Stimulated activated CD8-positive, alpha-beta memory T cell treated with anti-CD3 and anti-CD28 coated beads, Interleukin-15, amount 100 ng/mL, for 1 hour (primary cell): ENCODE measurements around the gene ARHGAP27.

Experiments used
- DNase-seq: peaks from one replicate; pipeline ENCODE4 v3.0.0-alpha.2; 2020; ENCODE audit warnings: low read depth

The ARHGAP27 gene

DNA sequence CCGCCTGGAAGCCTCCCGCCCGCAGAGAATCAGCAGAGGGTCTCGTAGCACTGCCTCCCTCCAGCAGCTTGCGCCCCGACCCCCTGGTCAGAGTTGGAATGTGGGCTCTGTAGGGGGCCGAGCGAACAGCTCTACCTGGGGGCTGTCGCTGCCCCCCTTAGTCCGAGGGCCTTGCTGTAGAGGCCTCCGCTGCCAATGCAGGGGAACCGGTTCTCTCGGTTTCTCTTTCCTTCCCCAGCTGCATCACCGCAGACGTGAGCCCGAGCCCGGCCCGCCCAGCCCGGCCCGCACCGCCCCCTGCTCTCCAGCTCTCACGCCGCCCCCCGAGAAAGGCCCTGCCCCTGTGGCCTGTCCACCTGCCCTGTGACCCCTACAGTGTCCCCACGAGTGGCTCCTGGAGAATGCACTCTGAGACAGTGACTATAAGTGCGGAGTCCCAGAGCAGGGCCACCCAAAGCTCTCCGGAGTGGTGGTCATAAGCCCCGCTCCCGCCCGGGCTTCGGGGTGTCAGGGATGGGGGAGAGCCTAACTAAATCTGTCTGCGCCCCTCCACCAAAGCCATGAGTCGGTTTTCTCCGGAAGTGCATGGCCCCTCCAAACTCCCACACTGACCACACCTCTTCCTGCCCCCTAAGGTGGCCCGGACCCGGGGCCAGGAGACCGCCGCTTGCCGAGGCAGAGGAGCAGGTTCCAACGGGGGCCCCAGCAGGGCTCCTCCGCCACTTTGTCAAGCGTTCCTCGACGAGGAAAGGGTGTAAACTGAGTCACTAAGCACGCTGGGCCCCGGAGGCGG is 1.7 kb downstream of the ARHGAP27 start:
- no peak for DNase-seq

DNA sequence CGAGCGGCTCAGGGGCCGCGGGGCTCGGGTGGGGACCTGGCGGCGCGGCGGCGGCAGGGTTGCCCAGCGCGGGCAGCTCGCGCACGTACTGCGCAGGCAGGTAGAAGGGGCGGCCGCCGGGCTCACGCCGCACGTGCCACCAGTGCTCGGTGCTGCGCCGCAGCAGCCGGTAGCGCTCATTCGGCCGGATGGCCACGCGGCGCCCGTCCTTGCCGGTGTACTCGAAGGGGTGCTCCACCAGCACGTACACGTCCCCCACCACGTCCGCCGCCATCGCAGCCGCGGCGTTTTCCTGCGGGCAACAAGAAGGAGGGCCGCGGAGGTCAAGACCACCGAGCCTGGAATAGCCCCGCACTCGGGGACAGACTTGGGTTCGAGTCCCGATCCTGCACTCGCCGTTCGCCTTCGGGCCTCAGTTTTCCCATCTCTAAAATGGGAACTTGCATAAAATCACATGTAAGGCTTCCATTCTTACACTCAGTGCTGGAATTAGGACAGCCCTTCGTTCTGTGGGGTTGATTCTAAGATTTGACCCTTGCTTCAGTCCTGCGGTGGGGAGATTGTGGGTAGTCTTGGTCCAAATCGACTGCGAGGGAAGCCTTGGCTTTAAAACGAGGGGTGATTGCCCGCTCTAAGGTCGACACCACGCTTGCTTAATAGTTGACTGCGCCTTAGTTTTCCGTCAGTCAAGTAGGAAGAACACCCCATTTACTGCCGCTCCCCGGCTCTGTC is 2.5 kb downstream of the ARHGAP27 start:
- no peak for DNase-seq

DNA sequence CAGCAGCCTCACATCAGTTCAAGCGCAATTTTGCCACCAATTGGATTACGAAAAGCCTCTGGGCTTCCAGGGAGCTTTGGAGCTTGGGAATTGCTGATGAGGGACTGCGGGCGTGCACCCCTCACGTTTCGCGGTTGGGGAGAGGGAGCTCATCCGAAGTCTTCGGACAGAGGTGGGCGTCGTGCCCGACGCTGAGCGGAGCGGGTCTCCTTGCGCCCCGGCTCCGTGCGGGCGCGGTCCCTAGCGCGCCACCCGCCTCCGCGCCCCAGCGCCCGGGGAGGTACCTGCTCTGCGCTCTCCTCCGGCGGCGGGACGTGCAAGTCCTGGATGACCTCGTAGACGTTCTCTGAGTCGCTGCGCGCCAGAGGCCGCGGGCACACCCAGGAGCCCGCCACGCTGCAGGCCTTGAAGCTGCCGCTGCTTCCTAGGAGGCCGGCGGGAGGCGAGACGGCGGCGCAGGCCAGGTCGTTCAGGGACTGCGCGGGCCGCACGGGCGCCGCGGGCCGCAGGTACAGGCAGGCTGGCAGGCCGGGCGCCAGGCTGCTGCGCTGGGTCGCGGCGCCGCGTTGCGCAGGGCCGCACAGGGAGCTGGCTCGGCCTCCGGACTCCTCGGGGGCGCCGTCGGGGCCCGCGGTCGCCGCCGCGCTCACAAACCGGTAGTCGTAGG is 3.2 kb downstream of the ARHGAP27 start:
- no peak for DNase-seq

DNA sequence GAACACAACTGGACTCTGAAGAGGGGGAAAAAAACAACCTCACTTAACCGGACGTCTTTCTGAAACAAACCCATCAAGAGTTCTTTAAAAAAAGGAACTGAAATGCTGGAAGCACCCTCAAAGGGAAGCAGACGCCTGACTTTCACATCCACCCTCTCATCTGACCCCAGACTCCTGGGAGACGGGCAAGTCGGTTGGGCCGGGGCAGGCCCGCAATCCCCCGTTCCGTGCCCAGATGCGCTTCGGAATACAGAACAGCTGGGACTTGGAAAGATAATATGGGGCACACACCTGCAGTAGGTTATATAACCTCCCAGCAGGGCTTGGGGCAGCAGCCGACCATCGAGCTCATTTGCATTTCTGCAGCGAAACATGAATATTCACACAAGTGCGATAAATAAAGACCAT is 3.7 kb downstream of the ARHGAP27 start:
- DNase-seq = no peak

DNA sequence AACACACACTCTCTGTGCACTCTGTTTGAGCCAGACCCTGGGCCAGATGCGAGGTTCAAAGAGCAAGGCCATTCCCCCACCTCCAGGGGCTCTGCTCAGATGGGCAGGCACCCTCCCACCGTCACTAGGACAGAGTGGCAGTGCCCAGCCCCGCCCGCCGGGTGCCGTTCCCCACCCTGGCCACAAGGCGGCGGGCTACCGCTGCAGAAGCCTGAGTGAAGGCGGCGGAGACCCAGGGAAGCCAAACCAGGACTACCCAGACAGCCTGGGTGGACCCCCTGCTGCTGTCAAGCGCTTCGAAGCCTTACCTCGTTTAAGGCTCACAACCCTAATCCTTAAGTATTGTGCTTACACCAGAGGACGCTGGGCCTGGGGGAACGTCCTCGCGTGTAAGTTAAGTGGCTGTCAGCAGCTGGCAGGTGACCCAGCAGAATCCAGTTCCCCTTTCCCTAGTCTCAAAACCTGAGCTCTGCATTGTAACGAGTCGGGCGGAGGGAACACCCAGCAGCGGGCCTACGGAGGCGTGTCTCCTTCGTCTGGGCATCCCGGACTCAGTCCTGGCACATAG is 4.5 kb downstream of the ARHGAP27 start:
- DNase-seq = peak; percentile 67

DNA sequence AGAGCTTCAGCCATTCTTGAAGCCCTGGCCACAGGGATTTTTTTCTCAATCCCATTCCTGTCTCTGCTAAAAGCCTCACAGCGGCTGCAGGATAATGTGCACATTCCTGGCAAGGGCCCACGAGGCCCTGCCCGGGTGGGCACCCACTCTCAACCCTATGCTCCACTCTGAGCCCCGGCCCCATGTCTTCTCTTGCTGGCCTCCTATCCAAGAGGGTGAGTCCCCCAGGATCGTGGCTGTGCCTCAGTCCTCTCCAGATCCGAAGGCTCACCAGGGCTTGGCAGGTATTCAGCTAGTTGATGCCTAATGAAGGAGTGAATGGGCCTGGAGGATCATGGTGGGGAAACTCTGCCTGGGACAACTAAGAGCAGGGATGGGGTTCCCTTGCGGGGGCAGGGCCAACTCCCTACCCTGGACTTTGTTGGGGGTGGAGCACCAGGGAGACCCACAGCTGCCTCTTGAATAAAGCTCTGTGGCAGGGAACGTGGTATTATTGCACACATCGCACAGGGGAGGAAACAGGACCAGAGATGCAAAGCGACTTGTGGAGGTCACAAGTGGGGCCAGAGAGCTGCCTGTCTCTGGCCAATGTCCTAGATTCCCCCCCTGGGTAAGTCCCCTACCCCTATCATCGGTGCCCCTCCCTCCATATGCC is 5.4 kb downstream of the ARHGAP27 start:
- DNase-seq = no peak

DNA sequence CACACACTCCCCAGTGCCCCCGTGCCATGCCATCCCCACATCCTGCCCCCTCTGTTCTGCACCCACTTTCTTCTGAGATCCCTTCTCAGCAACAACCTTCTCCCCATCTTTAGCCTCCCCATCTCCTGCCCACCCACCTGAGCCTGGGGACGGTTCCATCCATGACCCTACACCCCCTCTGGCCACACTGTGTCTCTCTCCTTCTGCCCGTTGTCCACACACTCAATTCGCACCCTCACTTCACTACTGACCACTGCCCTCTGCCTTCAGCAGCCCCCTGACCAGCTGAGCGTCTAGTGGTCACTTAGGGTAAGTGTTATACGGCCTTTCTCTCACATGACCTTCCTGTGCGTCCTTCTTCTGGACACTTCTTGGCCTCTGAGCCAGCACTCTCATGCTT is 6.1 kb downstream of the ARHGAP27 start:
- no peak for DNase-seq

DNA sequence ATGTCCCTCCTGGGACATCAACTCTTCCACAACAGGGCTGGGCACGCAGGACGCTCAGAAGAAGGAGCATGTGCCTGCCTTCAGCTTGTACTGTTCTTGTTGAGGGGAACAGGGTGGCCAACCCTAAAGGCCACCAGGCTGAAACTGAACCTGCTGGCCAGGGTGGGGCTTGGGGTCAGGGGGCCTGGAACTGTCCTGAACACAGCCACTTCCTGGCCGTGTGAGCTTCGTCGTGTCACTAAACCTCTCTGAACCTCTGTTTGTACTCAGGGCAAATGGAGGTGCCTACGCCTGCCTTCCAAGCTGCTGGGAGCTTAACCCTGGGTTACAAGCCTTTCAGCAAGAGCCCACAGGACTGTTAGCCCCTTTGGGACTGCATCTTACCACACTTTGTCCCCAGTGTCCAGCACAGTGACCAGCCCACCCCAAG is 6.7 kb downstream of the ARHGAP27 start:
- no peak for DNase-seq

DNA sequence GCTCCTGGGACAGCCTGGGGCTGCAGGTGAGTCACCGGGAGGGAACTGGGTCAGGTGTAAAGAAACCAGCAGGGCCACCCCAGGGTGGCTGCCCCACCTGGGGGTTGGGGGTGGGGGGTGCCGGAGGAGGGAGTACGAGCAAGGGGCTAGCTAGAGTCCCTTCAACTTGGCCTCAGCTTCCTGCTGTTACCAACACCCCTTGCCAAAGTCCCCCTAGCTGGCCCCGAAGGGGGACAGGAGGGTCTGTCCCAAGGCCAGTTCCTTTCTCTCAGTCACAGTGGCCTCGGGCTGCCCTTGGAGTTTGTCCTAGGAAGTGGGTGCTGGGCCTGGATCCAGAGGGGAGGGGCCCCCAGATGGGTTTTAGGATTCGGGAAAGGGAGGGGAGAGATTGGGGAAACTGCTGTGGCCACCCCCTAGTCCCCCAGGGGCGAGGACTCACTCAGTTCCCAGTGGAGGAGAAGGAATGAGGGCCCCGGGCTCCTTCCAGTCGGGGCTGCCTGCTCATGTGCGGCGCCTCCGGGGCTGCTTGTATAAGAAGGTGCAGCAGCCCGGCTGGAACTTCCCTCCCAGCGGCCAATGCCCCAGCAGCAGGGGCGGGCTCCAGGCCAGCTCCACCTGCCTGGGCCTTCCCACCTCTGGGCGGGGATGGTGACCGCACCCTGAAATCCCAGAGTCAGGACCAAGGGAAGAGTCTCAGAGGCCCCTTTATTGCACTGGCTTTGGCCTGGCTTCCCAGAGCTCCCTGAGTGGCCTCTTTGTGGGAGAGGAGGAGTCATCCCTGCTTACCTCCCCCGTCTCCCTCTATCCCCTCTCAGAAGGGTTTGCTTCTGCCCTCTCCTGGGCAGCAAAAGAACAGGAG is 7.3 kb downstream of the ARHGAP27 start:
- no peak for DNase-seq

DNA sequence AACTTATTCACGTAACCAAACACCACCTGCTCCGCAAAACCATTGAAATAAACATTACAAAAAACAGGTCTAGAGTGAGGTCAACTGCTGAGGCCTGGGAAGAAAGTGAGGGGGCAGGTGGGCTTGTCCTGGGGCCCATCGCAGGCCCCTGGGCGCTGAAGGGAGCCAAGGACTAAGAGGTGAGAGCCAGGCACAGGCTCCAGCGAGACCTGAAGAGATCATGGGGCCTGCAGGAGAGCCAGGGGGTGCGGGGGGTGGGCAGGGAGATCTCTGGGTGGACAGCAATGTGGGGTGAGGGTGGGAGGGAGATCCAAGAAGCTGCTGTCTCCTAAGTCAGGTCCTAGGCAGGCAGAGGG is 7.9 kb downstream of the ARHGAP27 start:
- no peak for DNase-seq

DNA sequence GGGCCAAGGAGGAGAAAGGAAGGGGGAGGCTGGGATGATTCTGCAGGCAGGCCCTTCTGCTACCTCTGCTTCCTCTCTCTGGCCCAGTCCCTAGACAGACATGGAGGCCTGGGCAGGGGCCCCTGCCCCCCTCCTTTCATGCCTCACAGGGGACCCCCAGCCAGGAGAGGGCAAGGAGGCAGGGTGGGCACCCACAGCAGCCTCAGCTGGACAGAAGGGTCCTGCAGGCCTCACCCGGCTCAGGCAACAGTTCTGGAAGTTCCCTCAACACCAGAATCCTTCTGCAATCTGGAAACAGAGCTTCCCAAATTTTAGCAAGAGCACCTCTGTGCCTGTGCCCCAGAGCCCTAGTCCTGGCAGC is 8.7 kb downstream of the ARHGAP27 start:
- DNase-seq = no peak

DNA sequence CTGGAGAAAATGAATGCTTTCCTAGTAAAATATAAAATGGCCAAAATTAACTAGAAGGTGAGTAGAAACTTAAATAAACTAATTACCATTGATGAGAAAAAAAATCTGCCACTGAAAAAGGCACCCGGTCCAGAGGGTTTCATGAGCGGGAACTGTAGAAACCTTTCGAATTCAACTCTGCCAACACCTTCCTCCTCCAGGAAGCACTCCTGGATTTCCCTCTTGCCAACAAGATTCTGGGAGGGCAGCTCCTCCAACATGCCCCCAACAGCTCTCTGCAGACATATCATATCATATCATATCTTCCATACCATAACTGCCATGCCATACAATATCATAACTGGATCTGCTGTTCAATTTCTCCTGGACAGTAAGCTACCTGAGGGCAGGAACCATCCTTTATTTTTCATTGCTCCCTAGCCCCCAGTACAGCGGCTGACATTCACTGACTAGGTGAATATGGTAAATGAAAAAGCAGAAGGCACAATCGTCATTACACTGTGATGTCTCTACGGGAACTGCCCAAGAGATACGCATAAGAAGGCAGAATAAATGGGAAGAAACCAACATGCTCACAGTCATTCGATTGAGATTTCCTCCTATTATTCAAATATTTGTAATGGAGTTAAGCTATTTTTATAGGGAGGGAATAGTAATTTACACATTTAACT is 9.2 kb downstream of the ARHGAP27 start:
- DNase-seq = no peak

DNA sequence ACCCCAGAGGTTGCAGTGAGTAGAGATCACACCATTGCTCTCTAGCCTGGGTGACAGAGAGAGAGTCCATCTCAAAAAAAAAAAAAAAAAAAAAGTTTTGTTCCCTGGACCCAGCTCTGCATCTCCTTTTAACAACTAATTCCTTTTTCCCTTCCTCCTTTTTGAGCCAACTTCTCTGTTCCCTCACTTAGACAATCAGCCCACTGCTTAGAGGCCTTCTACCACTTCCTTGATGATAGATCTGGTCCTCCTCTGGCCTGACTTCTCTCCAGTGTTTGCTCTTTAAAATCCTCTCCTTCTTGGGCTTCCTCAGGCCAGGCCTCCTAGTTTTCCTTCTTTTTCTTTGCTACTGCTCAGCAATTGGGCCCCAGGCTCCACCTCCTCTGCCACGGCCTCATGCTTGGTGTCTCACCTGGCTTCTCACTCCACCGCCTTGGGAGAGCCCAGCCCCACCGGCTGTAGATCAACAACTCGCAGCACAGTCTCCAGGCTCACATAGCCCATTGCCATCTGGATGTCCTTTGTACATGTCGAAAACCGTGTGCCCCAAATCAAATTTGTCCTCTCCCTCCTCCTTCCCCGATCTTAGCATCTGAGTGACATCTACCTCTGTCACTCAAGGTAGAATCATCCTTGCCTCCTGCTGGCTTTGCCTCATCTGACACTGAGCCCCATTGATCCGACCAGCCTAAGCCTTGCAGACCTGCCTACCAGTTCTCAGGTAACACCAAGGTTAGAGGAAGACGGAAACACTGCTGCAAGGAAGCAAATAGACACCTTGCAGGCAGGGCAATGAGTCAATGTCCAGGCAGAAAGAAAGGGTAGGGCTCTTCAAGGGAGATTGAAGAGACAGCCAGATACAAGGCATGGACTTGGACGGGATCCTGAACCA is 17.4 kb downstream of the ARHGAP27 start:
- no peak for DNase-seq

DNA sequence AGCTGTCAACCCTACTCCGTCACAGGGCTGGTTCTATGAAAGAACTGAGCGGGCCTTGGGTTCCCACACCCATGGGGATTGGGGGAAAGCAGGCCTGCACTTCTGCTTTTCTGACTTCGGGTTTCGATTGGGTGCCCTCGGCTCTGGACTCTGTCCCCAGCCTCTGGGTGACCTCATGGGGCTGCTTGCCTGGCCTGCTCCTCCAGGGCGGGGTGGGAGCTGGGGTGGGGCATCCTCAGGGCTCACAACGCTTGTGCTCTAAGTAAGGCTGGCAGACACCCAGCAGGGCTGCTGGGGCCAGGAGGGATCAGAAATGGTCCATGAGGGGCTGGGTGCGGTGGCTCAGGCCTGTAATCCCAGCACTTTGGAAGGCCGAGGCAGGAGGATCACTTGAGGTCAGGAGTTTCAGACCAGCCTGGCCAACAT is 19.2 kb downstream of the ARHGAP27 start:
- DNase-seq = no peak

DNA sequence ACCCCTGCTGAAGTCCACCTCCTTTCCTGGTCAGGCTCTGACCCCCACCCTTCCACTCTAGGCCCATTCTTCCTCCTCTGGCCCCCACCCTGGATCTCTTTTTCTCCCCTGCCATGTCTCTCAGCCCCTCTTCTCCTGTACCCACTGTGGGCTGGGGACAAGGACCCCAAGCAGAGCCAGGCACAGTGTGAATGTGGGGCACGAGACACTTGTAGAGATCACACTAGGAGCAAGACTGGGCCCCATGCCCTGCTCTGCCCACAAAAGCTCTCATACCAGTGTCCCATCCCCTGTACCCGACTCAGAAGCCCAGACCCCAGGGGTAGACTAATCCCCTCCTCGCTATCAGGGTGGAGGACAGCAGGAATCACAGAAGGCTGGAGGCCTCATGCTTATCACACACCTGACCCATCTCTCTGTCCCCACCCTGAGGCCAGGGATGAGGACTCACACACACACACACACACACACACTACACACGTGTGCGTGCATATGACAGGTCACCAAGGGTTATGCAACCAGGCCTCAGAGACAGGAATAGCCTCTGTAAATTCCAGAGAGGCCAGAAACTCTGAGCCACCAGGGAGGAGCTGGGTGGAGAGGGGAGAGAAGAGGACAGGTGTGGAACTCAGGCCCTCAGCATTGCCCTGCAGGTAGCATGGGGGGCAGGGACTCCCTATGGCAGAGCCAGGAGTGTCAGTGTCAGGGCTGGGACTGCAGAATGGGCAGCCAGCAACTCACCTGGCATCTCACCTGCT is 21.1 kb downstream of the ARHGAP27 start:
- no peak for DNase-seq

DNA sequence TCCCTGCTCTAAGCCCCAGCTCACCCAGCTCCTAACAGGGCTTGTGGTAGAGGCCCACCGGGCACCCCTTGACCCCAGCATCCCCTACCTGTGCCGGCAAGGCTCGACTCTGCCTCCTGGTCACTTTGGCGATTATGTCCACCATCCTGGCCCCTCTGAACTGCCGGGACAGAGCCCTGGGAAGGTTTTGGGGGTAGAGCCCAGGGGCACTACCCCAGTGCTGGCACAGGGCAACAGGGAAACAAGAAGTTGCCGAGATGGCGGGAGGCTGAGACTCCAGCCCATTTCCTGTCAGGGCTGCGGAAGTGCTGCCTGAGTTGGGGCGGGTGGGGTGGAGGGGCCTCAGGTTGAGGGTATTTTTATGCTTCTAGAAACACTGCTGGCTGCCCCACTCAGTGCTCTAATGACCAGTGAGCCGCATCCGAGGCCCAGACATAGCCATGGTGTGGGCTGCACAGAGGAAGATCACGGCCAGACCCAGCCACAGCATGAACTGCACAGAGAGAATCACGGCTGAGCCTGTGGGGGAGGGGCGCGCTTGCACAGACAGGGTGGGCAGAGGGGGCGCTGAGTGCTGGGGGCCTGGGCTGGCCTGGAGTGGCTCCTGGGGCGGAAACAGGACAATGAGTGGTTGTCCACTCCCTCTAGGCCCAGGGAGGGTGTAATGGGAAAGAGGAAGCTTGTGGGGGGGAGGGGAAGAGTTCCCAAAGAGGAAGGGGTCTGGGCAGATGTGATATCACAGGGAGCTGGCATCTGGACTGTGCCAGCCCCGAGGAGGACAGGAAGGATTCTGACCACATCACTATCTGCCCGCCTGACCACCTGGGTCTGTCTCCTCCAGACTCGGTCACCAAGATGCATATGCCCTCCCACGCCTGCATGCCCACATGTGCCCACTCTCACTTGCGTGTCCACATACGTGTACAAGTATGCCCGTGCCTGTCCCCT is 22.3 kb downstream of the ARHGAP27 start:
- DNase-seq = no peak

DNA sequence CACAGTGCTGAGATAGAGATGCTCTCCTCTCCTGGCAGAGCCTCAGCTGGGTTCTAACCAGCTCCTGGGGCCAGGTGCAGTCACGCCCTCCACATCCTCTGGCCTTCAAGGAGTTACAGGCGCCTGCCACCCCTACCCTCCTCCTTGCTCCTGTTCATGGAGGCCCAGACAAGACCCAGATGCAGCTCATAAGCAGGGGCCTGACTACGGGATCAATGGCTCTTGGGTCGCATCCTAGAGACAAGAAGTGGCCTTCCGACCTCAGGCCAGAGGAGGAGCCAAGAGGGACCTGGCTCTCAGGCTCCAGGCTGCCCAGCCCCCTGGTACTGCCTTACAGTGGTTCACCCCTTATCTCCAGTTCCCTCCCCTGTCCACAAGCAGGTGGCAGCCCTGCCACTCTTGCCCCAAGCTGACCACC is 23.0 kb downstream of the ARHGAP27 start:
- no peak for DNase-seq
